Skin epidermis (tissue), 12 donors: ENCODE results near the gene NISCH.

Experiments used
- H3K27ac ChIP-seq, 21 experiments: fragments of 200-600 bp; sonication (generic) in 11 of 21; one replicate each; pipeline ENCODE4 v1.5.0; 2020; ENCODE audit warnings: mild to moderate bottlenecking in 3 of 21, inconsistent platforms in 2 of 21, moderate library complexity in 2 of 21
- H3K4me3 ChIP-seq, 7 experiments: fragments of 200-600 bp; sonication (generic) in 2 of 7; one replicate each; pipeline ENCODE4 v1.5.0; 2020; ENCODE audit warnings: inconsistent platforms in 2 of 7, mild to moderate bottlenecking in 2 of 7, moderate library complexity in 1 of 7

NISCH gene

GRCh38 chr3:52530918-52531826, 75.8 kb downstream of the NISCH start:
- Histone ChIP-seq H3K27ac (peak overlapping the region in 9 of 21 experiments; percentile 0 to 71 (median 44)), H3K4me3 (no peak overlapping the region)

GRCh38 chr3:52531860-52532516, 76.6 kb downstream of the NISCH start:
- peak overlapping the region in 11 of 21 experiments; percentile 0 to 72 (median 44) for H3K27ac ChIP-seq

GRCh38 chr3:52532517-52532837, 77.1 kb downstream of the NISCH start:
- Histone ChIP-seq H3K4me3 (peak overlapping the region; percentile 52 to 81 (median 69)), H3K27ac (peak overlapping the region in 17 of 21 experiments; percentile 10 to 82 (median 70))

More at GRCh38 chr3:52531860-52532516, 76.6 kb downstream of the NISCH start:
- peak overlapping the region in 5 of 7 experiments; percentile 53 to 81 (median 73) for H3K4me3 ChIP-seq

DNA sequence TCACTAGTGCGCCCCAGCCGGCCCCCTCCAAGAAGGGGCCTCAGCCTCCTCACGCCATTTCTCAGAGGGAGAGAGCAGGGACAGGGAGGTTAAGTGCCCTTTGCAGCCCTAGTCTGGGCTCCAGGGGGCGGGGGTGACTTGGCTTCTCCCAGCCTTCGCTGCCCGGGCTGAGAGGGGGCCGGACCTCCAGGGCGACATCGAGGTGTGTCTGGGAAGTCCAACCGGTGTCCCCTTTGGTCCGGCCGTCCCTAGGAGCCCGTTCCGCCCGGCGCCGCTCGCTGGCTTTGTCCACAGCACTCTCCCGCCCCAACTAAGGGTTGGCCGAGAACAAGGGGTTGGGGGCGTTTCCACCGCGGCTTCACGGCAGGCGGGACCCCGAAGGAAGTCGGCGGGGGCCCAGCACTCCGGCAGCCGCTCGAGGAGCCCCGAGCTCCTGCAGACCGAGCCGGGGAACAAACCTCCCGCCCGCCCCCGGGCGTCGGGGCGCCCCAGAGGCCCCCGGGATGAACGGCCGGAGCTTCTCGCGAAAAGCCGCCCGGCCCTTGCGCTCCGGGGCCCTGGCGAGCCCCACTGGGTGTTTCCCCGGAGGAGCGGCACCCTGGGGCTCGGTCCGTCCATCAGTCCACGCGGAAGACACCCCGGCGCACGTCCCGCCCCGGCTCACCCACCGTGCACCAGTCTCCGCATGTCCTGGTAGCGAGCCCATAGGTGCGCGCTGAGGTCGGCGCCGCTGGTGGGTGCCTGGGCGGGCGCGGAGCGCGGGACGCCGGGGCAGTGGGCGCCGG, 77.6 kb downstream of the NISCH start:
- H3K4me3 ChIP-seq = peak overlapping the region; percentile 52 to 81 (median 69)
- H3K27ac ChIP-seq = peak overlapping the region; percentile 18 to 82 (median 70)

GRCh38 chr3:52533623-52534280, 78.3 kb downstream of the NISCH start, which contains the start of gene NT5DC2:
Gene NT5DC2 (minus strand): TSS chr3:52533857. CDS start chr3:52533737, 120 bp downstream.
- Histone ChIP-seq H3K4me3 (peak within 1 kb of the TSS; percentile 52 to 81 (median 69)), H3K27ac (peak within 1 kb of the TSS; percentile 18 to 88 (median 78))

GRCh38 chr3:52534281-52535183, 79.1 kb downstream of the NISCH start:
- Histone ChIP-seq H3K4me3 (peak overlapping the region; percentile 42 to 81 (median 53)), H3K27ac (peak overlapping the region in 20 of 21 experiments; percentile 44 to 88 (median 80))

DNA sequence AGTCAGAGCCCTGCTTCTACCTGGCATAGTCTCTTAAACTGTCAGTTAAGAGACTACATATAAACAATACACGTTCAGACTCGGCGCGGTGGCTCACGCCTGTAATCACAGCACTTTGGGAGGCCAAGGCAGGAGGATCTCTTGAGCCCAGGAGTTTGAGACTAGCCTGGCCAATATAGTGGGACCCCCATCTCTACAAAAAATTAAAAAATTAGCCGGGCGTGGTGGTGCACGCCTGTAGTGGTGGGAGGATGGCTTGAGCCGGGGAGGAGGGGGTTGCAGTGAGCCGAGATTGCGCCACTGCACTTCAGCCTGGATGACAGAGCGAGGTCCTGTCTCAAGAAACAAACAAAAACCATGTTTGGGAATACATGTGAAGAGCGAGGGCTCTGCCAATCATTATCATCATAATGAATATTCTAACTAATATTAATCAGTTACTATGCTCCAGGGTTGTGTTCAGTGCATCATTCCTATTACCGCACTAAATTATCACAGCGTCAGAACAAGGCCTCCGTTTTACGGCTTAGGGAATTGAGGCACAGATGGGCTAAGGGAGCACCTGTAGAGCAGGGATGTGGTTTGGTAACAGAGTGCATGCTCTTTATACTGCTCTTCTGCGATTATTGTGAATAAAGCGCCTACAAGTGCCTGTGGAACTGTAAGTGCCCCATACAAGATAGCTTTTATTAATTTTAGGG, 80.2 kb downstream of the NISCH start:
- Histone ChIP-seq H3K4me3 (peak overlapping the region in 2 of 7 experiments; percentile 54 to 69), H3K27ac (peak overlapping the region in 10 of 21 experiments; percentile 56 to 88 (median 86))

- Histone ChIP-seq H3K4me3 (peak overlapping the region in 3 of 7 experiments; percentile 54 to 79 (median 69)), H3K27ac (peak overlapping the region in 5 of 21 experiments; percentile 24 to 88 (median 86))
Observed at GRCh38 chr3:52536112-52536368, 80.6 kb downstream of the NISCH start.

- Histone ChIP-seq H3K27ac (peak within 1 kb of the TSS; percentile 28 to 94 (median 85)), H3K4me3 (peak within 1 kb of the TSS; percentile 53 to 79 (median 69))
Observed at GRCh38 chr3:52536369-52537164, 81.2 kb downstream of the NISCH start, which contains the start of gene UQCC5. Gene UQCC5 (plus strand): TSS chr3:52536605. CDS start chr3:52536756, 151 bp downstream.

DNA sequence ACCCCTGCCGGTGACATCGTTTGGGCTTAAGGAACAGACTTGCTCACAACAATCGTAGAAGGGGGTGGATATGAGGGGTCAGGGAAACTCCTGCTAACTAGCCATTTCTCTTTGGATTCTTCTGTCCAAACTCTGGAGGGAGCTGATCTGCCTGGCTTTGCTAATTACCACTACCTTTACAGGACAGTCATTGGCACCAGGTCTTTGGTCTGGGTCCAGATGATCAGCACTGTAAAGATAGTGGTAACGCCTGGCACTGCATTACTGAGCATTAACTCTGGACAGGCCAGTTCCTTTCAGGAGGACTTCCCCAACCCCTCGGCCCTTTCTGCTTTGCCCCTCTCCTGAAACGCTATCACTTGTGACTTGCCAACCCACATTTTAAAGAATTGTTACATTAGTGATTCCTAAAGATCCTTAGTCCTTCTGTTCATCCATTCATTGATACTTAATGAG, 81.8 kb downstream of the NISCH start:
- peak overlapping the region in 20 of 21 experiments; percentile 28 to 94 (median 84) for H3K27ac ChIP-seq
- H3K4me3 ChIP-seq = peak overlapping the region; percentile 53 to 79 (median 69)

- H3K27ac ChIP-seq = peak overlapping the region in 13 of 21 experiments; percentile 13 to 94 (median 85)
- peak overlapping the region; percentile 53 to 79 (median 69) for H3K4me3 ChIP-seq
Observed at GRCh38 chr3:52537726-52538421, 82.5 kb downstream of the NISCH start.

GRCh38 chr3:52539010-52539653, 83.7 kb downstream of the NISCH start:
- Histone ChIP-seq H3K4me3 (no peak overlapping the region), H3K27ac (peak overlapping the region in 4 of 21 experiments; percentile 2 to 91 (median 22))

- H3K4me3 ChIP-seq = no peak overlapping the region
- H3K27ac ChIP-seq = no peak overlapping the region
Observed at GRCh38 chr3:52541050-52541449, 85.6 kb downstream of the NISCH start.
